Tibial nerve (tissue), 4 donors: ENCODE results near the gene LONP2.

Source experiments
- CTCF ChIP-seq, 5 experiments: fragments of 200-600 bp in 3 of 5; fragments of 450-650 bp in 2 of 5; sonication (generic) in 3 of 5; IDR thresholded peaks; one replicate each; pipeline ENCODE4 v1.5.1; 2016 to 2019; ENCODE audit warnings: antibody characterized with exemption in 5 of 5, mild to moderate bottlenecking in 3 of 5, moderate library complexity in 2 of 5
- EP300 ChIP-seq, 2 donors: sonication (generic); formaldehyde crosslinking; IDR thresholded peaks; one replicate each; pipeline ENCODE4 v1.6.1; 2017; ENCODE audit warnings: antibody characterized with exemption in 2 of 2, mild to moderate bottlenecking in 1 of 2

DNA sequence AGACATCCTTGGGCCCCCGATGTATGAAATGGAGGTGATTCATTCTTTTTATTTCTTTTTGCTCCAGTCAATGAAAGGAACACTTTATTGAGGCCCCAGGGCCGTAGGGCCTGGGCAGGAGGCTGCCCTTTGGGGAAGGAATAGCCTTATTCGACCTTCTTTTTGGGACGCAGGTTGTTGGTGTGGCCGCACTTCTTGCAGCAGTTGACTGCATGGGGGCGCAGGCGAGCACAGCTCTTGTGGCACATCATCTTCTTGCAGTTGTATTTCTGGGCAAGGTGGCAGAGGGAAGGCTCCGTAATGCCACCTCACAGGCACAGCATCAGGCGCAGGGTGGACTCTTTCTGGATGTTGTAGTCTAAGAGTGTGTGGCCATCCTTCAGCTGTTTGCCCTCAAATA is 90.2 kb downstream of the LONP2 start:
- TF ChIP-seq CTCF (IDR thresholded peaks at IDR 0.05) (no peak), EP300 (IDR thresholded peaks at IDR 0.05) (no peak)
